Uterus (tissue), 2 donors: ENCODE results near the gene FN3KRP.

Experiments
- POLR2A ChIP-seq, 2 donors: fragments of 450-650 bp; IDR thresholded peaks; one replicate each; pipeline ENCODE4 v1.6.1; 2016; ENCODE audit warnings: antibody characterized with exemption in 2 of 2, mild to moderate bottlenecking in 1 of 2, moderate library complexity in 1 of 2
- TF ChIP-seq, protein P1 (sequence below), 4 experiments: fragments of 200-600 bp in 2 of 4; fragments of 450-650 bp in 2 of 4; sonication (generic) in 2 of 4; IDR thresholded peaks; one replicate each; pipeline ENCODE4 v1.5.1; 2016 to 2019; ENCODE audit warnings: antibody characterized with exemption in 4 of 4, mild to moderate bottlenecking in 2 of 4, moderate library complexity in 1 of 4

DNA sequence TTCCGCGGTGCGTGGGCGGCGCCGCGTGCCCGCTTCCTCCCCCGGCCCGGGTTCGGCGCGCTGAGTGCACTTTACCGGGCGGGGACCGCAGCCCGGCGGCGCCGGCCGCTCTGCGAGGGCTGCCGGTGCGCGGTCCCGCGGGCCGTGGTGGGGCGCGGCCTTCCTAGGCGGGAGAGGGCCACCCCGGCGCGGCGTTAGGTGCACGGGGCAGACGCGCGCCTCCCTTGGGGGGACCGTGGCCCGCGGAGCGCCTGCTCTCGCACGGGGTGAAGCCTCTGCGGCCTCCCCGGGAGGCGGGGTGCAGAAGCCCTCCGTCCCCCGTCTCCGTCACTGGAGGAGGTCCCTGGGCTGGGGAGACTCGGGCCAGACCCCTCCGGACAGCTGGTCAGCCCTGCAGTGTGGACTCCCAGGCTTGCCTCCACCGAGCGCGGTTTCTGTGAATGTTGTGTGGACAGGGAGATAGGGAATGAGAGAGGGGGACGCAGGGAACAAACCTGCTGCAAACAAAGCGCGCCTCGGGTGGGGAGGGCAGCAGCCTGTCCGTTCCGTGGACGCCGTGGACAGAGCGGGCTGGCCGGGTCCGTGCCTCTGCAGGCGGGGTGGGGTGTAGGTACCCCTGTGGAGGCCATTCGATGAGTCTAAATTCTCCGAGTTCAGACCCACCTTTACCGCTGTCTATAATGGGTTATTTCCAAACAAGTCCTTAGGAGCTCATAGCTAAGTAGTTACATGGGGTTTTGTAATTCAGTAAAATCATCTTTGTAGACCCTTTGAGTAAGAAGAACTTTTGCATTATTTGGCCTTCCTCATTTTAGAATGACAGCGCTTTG, 36.1 kb downstream of the FN3KRP start:
- TF ChIP-seq, protein P1, sequence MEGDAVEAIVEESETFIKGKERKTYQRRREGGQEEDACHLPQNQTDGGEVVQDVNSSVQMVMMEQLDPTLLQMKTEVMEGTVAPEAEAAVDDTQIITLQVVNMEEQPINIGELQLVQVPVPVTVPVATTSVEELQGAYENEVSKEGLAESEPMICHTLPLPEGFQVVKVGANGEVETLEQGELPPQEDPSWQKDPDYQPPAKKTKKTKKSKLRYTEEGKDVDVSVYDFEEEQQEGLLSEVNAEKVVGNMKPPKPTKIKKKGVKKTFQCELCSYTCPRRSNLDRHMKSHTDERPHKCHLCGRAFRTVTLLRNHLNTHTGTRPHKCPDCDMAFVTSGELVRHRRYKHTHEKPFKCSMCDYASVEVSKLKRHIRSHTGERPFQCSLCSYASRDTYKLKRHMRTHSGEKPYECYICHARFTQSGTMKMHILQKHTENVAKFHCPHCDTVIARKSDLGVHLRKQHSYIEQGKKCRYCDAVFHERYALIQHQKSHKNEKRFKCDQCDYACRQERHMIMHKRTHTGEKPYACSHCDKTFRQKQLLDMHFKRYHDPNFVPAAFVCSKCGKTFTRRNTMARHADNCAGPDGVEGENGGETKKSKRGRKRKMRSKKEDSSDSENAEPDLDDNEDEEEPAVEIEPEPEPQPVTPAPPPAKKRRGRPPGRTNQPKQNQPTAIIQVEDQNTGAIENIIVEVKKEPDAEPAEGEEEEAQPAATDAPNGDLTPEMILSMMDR (IDR thresholded peaks at IDR 0.05) = no peak
- no peak for TF ChIP-seq POLR2A (IDR thresholded peaks at IDR 0.05)
